GM19452 (cell line): ENCODE data around the gene TSPYL2.
A peak's percentile ranks its signal among the peaks of the same experiment; 100 is the strongest.

ENCODE experiments used
- ATAC-seq: cut with Tn5 transposase; IDR thresholded peaks from one replicate; pipeline ENCODE4 v1.9.1; 2021; ENCODE audit not compliant: unreplicated experiment

TSPYL2 gene

DNA sequence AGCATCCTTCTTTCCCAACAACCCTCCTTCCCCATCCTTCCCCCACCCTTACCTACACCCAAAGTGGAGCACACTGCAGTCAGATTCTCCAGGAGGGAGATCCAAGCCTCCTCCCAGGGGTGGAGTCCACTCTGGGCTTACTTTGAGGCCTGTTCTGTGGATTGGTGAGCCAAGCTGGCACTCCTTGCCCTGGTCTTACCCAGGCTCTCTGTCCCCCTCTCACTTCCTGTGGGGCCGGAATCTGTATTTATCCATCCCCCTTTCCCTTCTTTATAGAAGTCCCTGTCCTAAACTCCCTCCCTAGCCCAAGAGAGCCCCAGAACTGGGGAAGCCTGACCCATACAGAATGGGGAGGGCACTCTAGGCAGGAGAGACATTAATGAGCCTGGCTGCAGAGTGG lies 3.2 kb upstream of the TSPYL2 start:
- no peak for ATAC-seq

GRCh38 chrX:53080628-53081580 lies 1.3 kb upstream of the TSPYL2 start:
- ATAC-seq, result no peak

DNA sequence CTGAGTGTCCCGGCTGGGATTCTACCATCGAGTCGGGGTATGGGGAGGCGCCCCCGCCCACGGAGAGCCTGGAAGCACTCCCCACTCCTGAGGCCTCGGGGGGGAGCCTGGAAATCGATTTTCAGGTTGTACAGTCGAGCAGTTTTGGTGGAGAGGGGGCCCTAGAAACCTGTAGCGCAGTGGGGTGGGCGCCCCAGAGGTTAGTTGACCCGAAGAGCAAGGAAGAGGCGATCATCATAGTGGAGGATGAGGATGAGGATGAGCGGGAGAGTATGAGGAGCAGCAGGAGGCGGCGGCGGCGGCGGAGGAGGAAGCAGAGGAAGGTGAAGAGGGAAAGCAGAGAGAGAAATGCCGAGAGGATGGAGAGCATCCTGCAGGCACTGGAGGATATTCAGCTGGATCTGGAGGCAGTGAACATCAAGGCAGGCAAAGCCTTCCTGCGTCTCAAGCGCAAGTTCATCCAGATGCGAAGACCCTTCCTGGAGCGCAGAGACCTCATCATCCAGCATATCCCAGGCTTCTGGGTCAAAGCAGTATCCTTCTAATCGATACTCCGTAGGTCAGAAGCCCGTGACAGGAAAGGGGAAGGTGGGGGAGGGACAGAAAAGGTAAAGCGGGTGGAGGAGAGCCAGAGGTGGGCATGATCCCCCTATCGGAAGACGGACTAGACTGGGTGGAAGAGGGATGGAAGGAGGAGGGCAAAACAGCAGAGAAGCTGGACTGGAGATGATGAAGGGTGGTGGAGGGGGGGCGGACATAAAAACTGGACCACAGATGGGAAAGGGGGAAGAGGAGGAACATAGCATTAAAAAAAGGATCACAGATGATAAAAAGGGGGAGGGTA lies 828 bp downstream of the TSPYL2 start:
- ATAC-seq, result no peak

GRCh38 chrX:53084043-53084570 lies 1.9 kb downstream of the TSPYL2 start:
- no peak for ATAC-seq

- no peak for ATAC-seq
Observed at GRCh38 chrX:53084863-53085262, 2.7 kb downstream of the TSPYL2 start.

GRCh38 chrX:53085661-53086229 lies 3.6 kb downstream of the TSPYL2 start:
- ATAC-seq, result no peak

DNA sequence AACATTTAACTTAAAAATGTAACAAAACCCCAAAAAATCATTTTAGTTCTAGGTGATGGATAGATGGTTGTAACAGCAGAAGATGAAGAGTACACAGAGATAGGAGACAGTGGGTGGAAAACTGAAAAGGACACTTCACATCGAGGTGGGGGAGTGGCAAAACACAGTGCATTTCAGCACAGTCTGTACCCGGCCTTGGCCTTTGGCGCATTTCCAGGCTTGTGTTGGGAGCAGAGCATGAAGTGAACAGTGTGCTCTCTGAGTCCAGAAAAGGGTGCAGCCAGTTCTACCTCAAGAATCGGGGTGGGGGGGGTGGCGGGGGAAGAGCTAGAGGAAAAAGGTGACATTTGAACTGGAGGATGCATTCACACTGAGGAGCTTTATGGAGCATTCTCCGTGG lies 4.3 kb downstream of the TSPYL2 start:
- no peak for ATAC-seq

DNA sequence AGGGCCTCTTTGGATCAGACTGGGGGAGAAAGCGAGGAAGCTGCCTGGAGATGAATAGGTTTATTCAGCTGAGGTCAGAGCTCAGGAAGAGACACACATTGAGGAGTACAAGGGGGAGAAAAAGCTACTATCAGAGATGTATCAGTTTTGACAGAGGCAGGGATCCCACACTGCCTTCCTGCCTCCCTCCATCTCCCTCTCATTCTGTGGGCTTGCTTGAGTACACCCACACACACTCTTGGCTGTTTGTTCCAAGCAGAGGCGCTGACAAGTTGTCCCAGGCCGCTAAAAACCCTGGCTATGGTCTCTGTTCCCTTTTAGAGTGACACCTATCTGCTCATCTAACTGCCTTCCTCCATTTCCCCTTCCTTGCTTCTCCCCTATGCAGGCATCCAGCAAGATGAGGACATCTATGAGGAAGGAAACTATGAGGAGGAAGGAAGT lies 5.2 kb downstream of the TSPYL2 start:
- ATAC-seq, result no peak

DNA sequence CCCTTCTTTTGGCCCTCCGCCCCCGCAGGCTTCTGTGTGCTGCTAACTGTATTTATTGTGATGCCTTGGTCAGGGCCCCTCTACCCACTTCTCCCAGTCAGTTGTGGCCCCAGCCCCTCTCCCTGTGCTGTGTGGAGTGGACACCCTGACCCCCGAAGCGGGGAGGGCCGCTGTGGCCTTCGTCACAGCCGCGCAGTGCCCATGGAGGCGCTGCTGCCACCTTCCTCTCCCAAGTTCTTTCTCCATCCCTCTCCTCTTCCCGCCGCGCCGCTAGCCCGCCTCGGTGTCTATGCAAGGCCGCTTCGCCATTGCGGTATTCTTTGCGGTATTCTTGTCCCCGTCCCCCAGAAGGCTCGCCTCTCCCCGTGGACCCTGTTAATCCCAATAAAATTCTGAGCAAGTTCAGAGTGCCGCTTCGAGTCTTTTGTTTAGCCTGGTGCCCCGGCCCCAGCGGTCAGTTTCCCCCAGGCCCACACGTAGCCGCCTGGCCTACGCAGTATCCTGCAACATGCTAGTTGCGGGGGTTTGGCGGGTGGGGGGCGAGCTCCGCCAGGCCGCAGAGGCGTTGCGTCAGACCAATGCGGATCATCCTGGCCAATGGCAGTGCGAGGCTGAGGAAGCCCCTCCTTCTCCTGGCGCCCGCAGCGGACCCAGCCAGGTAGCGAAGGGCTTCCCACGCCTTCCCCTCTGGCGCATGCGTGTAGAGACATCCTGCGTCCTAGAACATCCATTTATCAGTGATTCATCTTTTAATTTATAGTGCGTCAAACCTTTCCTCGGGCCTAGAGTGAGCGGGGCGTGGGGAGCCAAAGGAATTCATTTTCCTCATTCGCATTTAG lies 6.2 kb downstream of the TSPYL2 start:
- ATAC-seq, result no peak

GRCh38 chrX:53089224-53089842 lies 7.2 kb downstream of the TSPYL2 start:
- ATAC-seq, result no peak

- no peak for ATAC-seq
Observed at GRCh38 chrX:53089925-53090324, 7.8 kb downstream of the TSPYL2 start.

DNA sequence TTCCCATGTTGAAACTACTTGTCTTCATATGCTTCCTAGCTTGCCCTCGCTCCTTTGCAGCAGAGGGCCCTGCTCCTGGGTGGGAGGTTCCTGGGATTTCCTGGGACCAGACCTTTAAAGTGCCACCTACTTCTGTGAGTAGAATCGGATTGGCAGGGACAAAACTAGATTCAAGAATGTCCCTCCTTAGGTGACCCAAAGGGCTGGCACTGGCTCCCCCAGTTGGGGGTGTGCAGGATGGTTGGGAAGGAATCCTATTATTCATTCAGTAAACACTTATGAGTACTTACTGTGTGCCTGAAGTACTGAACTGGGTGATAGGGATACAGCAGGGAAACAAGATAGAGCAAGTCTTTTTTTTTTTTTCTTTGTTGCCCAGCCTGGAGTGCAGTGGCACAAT lies 9.2 kb downstream of the TSPYL2 start:
- ATAC-seq, result no peak

DNA sequence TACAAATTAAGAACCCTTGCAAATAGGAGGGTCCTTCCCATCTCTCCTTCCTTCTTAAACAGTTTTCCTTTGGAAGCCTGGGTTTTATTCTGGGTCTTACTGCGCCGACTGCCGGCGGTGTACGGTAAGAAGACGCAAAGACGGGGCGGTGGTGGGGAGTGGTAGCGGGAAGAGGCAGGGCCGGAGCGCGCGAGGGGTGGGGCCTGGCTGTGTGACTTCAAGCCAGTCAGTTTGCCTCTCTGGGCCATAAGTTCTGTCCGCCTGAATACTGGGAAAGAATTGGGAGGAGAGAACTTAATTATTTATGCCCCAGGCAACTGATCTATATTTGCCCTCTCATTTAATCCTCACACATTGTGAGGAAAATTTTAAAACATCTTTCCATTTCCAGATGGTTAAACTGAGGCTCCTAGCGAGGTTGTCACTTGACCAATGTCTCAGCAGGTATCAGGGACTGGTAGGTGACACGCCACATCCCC lies 11.0 kb downstream of the TSPYL2 start:
- no peak for ATAC-seq

- peak; percentile 81 for ATAC-seq
Observed at GRCh38 chrX:53093748-53094581, 11.8 kb downstream of the TSPYL2 start, which contains the start of gene KANTR. TSS of gene KANTR (plus strand) at chrX:53094142. CDS start at chrX:53124273, 30,131 bp downstream.

GRCh38 chrX:53094582-53094905 lies 12.4 kb downstream of the TSPYL2 start:
- no peak for ATAC-seq

- ATAC-seq, result no peak
Observed at GRCh38 chrX:53095796-53096195, 13.6 kb downstream of the TSPYL2 start.

- no peak for ATAC-seq
Observed at GRCh38 chrX:53114864-53115549, 32.8 kb downstream of the TSPYL2 start.

- no peak for ATAC-seq
Observed at GRCh38 chrX:53115550-53115874, 33.3 kb downstream of the TSPYL2 start.
